Mucosa of rectum (tissue), 2 donors: ENCODE data around the gene LYPD6.

Experiments used
- H3K27ac ChIP-seq, 2 donors: one replicate each; pipeline ENCODE4 v1.7.0; 2013; ENCODE audit warnings: inconsistent platforms in 2 of 2, low read depth in 2 of 2, low read length in 2 of 2
- H3K27me3 ChIP-seq, 2 donors: one replicate each; pipeline ENCODE4 v1.7.0; 2013; ENCODE audit warnings: low read length in 2 of 2; ENCODE audit not compliant: control insufficient read depth in 2 of 2, insufficient read depth in 2 of 2
- H3K36me3 ChIP-seq, 2 donors: one replicate each; pipeline ENCODE4 v1.7.0; 2013; ENCODE audit warnings: low read length in 2 of 2; ENCODE audit not compliant: control insufficient read depth in 2 of 2, insufficient read depth in 2 of 2
- H3K4me1 ChIP-seq, 2 donors: one replicate each; pipeline ENCODE4 v1.7.0; 2013; ENCODE audit warnings: low read length in 2 of 2, mild to moderate bottlenecking in 1 of 2; ENCODE audit not compliant: control insufficient read depth in 2 of 2, insufficient read depth in 2 of 2
- H3K4me3 ChIP-seq, 2 donors: one replicate each; pipeline ENCODE4 v1.7.0; 2013; ENCODE audit warnings: low read length in 2 of 2
- H3K9ac ChIP-seq, 2 donors: one replicate each; pipeline ENCODE4 v1.7.0; 2013; ENCODE audit warnings: low read length in 2 of 2, low read depth in 1 of 2, mild to moderate bottlenecking in 1 of 2
- H3K9me3 ChIP-seq, 2 donors: one replicate each; pipeline ENCODE4 v1.7.0; 2013; ENCODE audit warnings: low read length in 2 of 2; ENCODE audit not compliant: control insufficient read depth in 2 of 2
- donor health status: healthy.
- donor health status: Normal muscosa, but diverticular disease.

The LYPD6 gene

DNA sequence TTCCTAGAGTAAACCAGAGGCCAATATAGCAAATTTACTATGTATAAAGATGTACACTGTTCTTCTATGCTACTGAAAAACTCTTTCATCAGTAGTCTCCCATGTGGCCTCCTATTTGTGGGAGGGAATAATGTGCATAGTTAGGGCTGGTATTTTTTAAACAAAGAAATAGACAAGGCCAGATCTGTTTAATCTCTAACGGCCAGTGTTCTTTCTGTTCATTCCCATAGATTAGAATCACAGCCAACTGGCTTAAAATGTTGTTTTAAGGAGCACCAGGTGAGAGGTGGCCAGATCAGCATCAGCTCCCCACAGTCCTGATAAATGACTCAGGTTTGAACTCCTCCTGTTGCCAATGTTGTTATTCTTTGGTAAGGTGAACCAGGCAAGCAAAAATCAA is 12.1 kb downstream of the LYPD6 start:
- no peak overlapping the region for H3K9ac ChIP-seq
- H3K4me1 ChIP-seq = no peaks in the 10 kb centered on the region
- H3K4me3 ChIP-seq = no peak overlapping the region
- H3K9me3 ChIP-seq = no peaks in the 10 kb centered on the region
- no peak overlapping the region for H3K27ac ChIP-seq
- H3K27me3 ChIP-seq = no peaks in the 10 kb centered on the region
- no peaks in the 10 kb centered on the region for H3K36me3 ChIP-seq

DNA sequence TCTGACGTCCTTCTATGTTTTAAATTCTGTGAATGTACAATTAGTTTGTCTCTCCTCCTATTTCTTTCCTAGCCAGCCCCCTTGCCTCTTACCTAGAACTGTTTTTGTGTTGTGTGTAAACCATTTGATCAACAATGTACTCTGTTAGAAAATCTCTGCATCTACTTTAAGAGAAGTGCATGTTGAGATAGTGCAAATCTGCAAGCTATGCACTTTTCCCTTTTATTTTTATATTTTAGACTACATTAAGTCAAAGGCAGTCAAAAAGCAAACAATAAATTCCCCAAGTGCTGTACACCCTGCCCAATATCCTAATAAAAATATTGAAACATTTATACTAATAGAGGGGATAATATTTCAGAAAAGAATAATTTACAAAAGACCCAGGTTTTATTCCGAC is 13.7 kb downstream of the LYPD6 start:
- Histone ChIP-seq H3K4me1 (no peaks in the 10 kb centered on the region), H3K9me3 (no peaks in the 10 kb centered on the region), H3K9ac (no peak overlapping the region), H3K4me3 (no peak overlapping the region), H3K36me3 (no peaks in the 10 kb centered on the region), H3K27me3 (no peaks in the 10 kb centered on the region), H3K27ac (no peak overlapping the region)

DNA sequence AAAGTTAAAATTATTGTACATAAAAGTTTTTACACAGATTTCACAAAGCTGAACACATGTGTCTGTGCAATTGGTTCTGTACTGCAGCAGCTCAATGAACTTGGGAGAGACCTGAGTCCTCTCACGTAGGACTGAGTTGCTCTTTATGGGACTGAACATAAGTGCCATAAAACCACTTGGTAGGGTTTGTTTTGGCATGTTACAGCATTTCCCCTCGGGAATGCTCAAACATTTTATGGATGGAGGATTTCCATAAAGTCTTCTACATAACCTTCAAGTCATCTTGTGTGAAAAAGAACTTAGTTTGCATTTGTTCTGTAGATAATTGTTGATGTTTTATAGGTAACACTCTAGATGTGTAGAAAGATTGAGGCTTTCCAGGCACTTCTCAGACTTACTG is 15.9 kb downstream of the LYPD6 start:
- Histone ChIP-seq H3K27me3 (no peaks in the 10 kb centered on the region), H3K9ac (no peak overlapping the region), H3K36me3 (no peaks in the 10 kb centered on the region), H3K27ac (no peak overlapping the region), H3K9me3 (no peaks in the 10 kb centered on the region), H3K4me3 (no peak overlapping the region), H3K4me1 (no peaks in the 10 kb centered on the region)

DNA sequence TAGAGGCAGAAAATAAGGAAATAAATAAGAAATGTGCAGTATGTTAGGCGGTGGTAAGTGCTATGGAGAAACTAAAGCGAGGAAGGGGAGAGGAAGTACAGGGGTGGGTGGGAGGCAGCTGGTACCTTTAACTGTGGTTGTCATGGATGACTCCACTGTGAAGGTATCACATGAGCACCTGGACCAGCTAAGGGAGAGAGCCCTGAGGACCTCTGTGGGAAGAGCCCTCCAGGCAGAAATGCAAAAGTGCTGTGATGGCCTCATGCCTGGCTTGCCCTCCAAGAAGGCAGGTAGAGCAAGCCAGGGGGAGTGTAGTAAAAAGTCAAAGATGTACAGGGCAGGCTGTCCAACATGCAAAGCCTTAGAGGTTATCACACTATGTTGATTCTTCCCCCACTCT is 17.9 kb downstream of the LYPD6 start:
- no peaks in the 10 kb centered on the region for H3K36me3 ChIP-seq
- no peak overlapping the region for H3K9ac ChIP-seq
- H3K27me3 ChIP-seq = no peaks in the 10 kb centered on the region
- H3K27ac ChIP-seq = no peak overlapping the region
- no peak overlapping the region for H3K4me3 ChIP-seq
- H3K9me3 ChIP-seq = no peaks in the 10 kb centered on the region
- no peaks in the 10 kb centered on the region for H3K4me1 ChIP-seq

DNA sequence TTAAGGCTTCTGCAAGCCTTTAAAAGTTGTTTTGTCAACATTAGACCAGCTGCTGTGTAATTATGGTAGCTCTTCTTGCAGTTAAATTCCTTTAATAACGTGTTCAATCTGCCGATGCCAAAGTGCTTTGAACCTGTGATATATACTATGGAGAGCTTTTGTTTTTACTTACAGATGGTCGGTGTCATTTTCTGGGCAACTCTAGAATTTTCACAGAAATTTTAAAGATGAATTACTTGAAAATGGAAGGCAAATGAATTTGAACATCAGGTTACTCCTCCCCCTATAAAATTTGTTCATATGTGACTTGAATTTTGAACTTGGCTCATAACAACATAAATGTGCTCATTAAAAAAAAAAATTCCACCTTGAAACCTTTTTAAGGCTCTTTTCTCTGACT is 23.0 kb downstream of the LYPD6 start:
- H3K36me3 ChIP-seq = no peaks in the 10 kb centered on the region
- H3K9ac ChIP-seq = no peak overlapping the region
- no peak overlapping the region for H3K27ac ChIP-seq
- no peak overlapping the region for H3K4me3 ChIP-seq
- H3K27me3 ChIP-seq = no peaks in the 10 kb centered on the region
- peaks cover 0 to 12% of the 10 kb centered on the region in 2 donors for H3K4me1 ChIP-seq
- no peaks in the 10 kb centered on the region for H3K9me3 ChIP-seq

DNA sequence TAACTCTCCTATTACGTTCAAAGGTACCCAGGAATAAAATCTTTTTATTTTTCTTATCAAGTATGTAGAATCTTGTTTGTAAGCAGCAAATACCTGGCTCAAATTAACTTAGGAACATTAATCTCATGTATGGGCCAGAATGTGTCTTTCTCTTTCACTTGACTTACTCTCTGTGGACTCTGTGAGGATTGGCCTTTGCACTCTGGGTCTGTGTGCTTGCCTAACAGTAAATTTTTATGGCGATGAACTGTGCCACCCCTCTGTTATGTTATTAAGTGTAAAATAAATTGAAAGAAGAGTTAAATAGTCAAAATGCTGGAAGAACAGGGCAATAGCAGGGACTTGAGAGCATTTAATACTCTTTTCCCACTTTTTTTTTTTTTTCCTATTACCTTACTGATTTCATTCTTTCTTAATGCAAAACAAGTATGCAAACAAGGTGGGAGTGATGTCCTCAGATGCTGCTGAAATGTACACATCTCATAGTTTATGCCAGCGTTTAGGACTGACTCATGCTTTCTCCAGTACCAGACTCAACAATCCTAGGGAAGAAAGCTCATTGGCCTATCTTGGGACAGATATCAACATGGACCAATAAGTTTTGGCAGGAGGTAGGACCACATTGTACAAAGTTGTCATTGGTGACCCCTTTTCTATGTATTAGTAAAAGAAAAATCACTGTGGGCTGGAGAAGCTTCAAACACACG is 25.5 kb downstream of the LYPD6 start:
- Histone ChIP-seq H3K27me3 (no peaks in the 10 kb centered on the region), H3K27ac (no peak overlapping the region), H3K36me3 (no peaks in the 10 kb centered on the region), H3K9me3 (no peaks in the 10 kb centered on the region), H3K4me1 (peaks cover 0 to 12% of the 10 kb centered on the region in 2 donors), H3K9ac (no peak overlapping the region), H3K4me3 (no peak overlapping the region)

DNA sequence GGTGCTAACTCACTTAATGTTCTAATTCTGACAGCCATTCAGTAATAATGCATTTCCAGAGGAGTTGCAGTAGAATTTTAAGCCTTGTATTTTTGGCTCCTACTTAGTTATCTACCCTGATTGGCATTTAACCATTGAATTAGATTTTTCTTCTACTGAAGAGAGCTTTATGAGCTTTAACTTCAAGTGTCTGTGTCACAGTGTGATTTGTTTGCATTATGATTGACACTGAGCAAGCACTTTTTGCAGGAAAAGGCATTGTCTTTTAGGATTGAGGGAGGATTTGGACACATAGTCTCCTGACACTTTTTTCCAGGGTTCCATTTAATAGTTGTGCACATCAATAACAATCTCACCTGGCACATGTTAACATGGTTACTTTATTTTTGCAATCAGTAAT is 26.7 kb downstream of the LYPD6 start:
- Histone ChIP-seq H3K36me3 (no peaks in the 10 kb centered on the region), H3K4me1 (peaks cover 0 to 12% of the 10 kb centered on the region in 2 donors)

DNA sequence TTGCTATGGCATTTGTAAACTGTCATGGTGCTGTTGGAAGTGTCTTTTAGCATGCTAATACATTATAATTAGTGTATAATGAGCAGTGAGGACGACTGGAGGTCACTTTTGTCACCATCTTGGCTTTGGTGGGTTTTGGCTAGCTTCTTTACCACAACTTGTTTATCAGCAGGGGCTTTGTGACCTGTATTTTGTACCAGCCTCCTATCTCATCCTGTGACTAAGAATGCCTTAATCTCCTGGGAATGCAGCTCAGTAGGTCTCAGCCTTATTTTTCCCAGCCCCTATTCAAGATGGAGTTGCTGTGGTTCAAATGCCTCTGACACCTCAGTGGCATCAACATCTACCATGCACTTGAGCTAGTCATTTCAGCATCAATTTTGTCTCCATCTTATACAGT is 29.7 kb downstream of the LYPD6 start:
- no peak overlapping the region for H3K9ac ChIP-seq
- H3K27ac ChIP-seq = no peak overlapping the region
- peaks cover 0 to 12% of the 10 kb centered on the region in 2 donors for H3K4me1 ChIP-seq
- H3K27me3 ChIP-seq = no peaks in the 10 kb centered on the region
- H3K9me3 ChIP-seq = no peaks in the 10 kb centered on the region
- no peaks in the 10 kb centered on the region for H3K36me3 ChIP-seq
- H3K4me3 ChIP-seq = peak overlapping the region in 1 of 2 donors; percentile 19

More for the DNA sequence above, 26.7 kb downstream of the LYPD6 start:
- no peak overlapping the region for H3K27ac ChIP-seq
- H3K9ac ChIP-seq = no peak overlapping the region
- no peaks in the 10 kb centered on the region for H3K9me3 ChIP-seq
- no peaks in the 10 kb centered on the region for H3K27me3 ChIP-seq
- H3K4me3 ChIP-seq = no peak overlapping the region

DNA sequence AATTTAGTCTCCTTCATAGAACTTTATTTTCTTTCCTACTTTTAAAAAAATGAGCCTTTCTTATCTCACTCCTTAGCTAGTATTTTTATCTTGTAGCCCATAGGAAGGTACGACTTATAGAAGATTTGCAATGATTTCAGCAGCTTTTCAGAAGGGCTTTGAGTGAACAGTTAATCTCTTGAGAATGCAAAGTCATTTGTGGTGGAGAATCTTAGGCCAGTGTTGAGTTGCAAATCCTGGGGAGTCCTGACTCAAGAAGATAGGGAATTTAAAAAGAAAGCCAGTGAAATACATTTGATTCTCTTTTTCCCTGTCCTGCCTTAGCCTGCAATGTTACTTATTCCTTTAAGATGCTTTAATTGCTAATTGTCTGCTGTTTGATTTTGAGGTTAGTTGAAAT is 33.6 kb downstream of the LYPD6 start:
- Histone ChIP-seq H3K27me3 (no peaks in the 10 kb centered on the region), H3K27ac (no peak overlapping the region), H3K4me1 (peaks cover 0 to 6% of the 10 kb centered on the region in 2 donors)

DNA sequence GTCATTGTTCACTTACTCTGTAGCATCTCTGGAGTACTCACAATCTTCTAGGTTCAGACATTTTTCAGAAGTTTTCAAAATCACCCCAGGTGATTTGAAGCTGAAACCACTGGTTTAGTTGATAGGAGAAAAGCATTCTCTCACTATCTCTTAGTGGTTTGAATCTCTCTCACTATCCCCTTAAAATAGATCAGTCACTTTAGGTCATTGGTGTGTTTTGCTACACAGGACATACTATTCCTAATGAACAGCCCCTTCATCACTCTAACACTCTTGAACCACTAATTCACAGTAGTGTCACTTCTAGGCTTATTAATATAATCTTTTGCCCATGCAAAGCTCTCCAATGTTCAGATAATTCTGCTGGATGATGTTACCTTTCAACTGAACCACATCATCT is 34.5 kb downstream of the LYPD6 start:
- Histone ChIP-seq H3K27ac (no peak overlapping the region), H3K4me3 (no peak overlapping the region), H3K9ac (no peak overlapping the region), H3K36me3 (no peaks in the 10 kb centered on the region), H3K27me3 (no peaks in the 10 kb centered on the region), H3K9me3 (no peaks in the 10 kb centered on the region), H3K4me1 (peaks cover 0 to 6% of the 10 kb centered on the region in 2 donors)

More for the DNA sequence above, 33.6 kb downstream of the LYPD6 start:
- no peaks in the 10 kb centered on the region for H3K9me3 ChIP-seq
- no peaks in the 10 kb centered on the region for H3K36me3 ChIP-seq
- no peak overlapping the region for H3K9ac ChIP-seq
- H3K4me3 ChIP-seq = no peak overlapping the region
